Activated CD8-positive, alpha-beta T cell treated with anti-CD3 and anti-CD28 coated beads, Interleukin-2, amount 10 ng/mL, durations not matched to agents 7 days and 5 days (primary cell): ENCODE data around the gene MARF1. TPM values are rescaled to one million over a fixed set of nuclear protein-coding genes. Genes with fewer than 3 reads are reported as not detected.
"Not testable (repeated sequence)": the region's sequence is repeated elsewhere in the genome, so short reads cannot be mapped to it uniquely, and the experiment has no call there.

Experiments
- ATAC-seq: fragments of 150-1000 bp; cut with Tn5 transposase; one replicate; pipeline ENCODE4 v1.10.0; 2021; ENCODE audit warnings: moderate library complexity
- CTCF ChIA-PET: fragments of 350-600 bp; sonication (Branson Sonifier 250); formaldehyde crosslinking; loops from one replicate; lab custom pipeline; 2021; ENCODE audit warnings: antibody characterized with exemption; lab: Charles Lee
- POLR2A ChIA-PET: fragments of 350-600 bp; sonication (Branson Sonifier 250); formaldehyde crosslinking; loops from one replicate; lab custom pipeline; 2021; ENCODE audit warnings: antibody characterized with exemption; lab: Charles Lee
- DNase-seq: peaks from one replicate; pipeline ENCODE4 v3.0.0-alpha.2; 2020
- H3K27ac Mint-ChIP-seq: one replicate; pipeline ENCODE4 v1.8.0; 2021; ENCODE audit warnings: mild to moderate bottlenecking, mixed read lengths
- H3K27me3 Mint-ChIP-seq: one replicate; pipeline ENCODE4 v1.8.0; 2021; ENCODE audit warnings: low read depth, mixed read lengths
- H3K36me3 Mint-ChIP-seq: one replicate; pipeline ENCODE4 v1.8.0; 2021; ENCODE audit warnings: low read depth, mixed read lengths
- H3K4me1 Mint-ChIP-seq: one replicate; pipeline ENCODE4 v1.8.0; 2021; ENCODE audit warnings: low read depth, mixed read lengths
- H3K4me3 Mint-ChIP-seq: one replicate; pipeline ENCODE4 v1.8.0; 2021; ENCODE audit warnings: mild to moderate bottlenecking, mixed read lengths
- H3K9me3 Mint-ChIP-seq: one replicate; pipeline ENCODE4 v1.8.0; 2022; ENCODE audit warnings: mixed read lengths; ENCODE audit not compliant: insufficient read depth
- total RNA-seq, 2 experiments: library from RNA; stranded (reverse); gene quantifications; one replicate each; pipeline ENCODE4 v1.2.3, GENCODE V29; 2021

Gene MARF1
- total RNA-seq, 2 experiments from 2014 or later, result 62.7 to 64.5 TPM

- no peak for ATAC-seq
- Mint-ChIP-seq H3K9me3 (no peaks in the 10 kb centered on the region), H3K4me1 (peaks cover 2% of the 10 kb centered on the region), H3K4me3 (no peak overlapping the region), H3K27ac (no peak overlapping the region), H3K36me3 (peaks cover 61% of the 10 kb centered on the region), H3K27me3 (no peaks in the 10 kb centered on the region)
- ChIA-PET CTCF (no interaction called here), POLR2A (no interaction called here)
- no peak for DNase-seq
Observed at GRCh38 chr16:15607700-15608396, 35.1 kb downstream of the MARF1 start.

GRCh38 chr16:15607221-15607699 is 35.7 kb downstream of the MARF1 start:
- peaks cover 58% of the 10 kb centered on the region for H3K36me3 Mint-ChIP-seq
- DNase-seq, ATAC-seq, H3K4me3 Mint-ChIP-seq, POLR2A ChIA-PET, H3K9me3 Mint-ChIP-seq, H3K4me1 Mint-ChIP-seq, H3K27ac Mint-ChIP-seq, H3K27me3 Mint-ChIP-seq: not testable (repeated sequence)
- CTCF ChIA-PET, result interaction anchor here (1.1 kb wide), 1 partner anchor 35 kb away, joined by 3 read pairs; the partner anchor contains the start of gene MARF1

GRCh38 chr16:15606518-15607220 is 36.3 kb downstream of the MARF1 start:
- CTCF ChIA-PET, result interaction anchor here (1.1 kb wide), 1 partner anchor 36 kb away, joined by 3 read pairs; the partner anchor contains the start of gene MARF1
- Mint-ChIP-seq H3K27ac (peak overlapping the region; percentile 53), H3K4me3 (no peak overlapping the region), H3K27me3 (no peaks in the 10 kb centered on the region), H3K9me3 (no peaks in the 10 kb centered on the region), H3K36me3 (peaks cover 61% of the 10 kb centered on the region), H3K4me1 (peaks cover 2% of the 10 kb centered on the region)
- POLR2A ChIA-PET, result no interaction called here
- no peak for ATAC-seq
- no peak for DNase-seq

GRCh38 chr16:15605839-15606517 is 37.0 kb downstream of the MARF1 start:
- Mint-ChIP-seq H3K27me3 (no peaks in the 10 kb centered on the region), H3K27ac (peak overlapping the region; percentile 53), H3K4me3 (no peak overlapping the region), H3K36me3 (peaks cover 66% of the 10 kb centered on the region), H3K9me3 (no peaks in the 10 kb centered on the region), H3K4me1 (peaks cover 2% of the 10 kb centered on the region)
- ATAC-seq, result no peak
- ChIA-PET POLR2A (no interaction called here), CTCF (no interaction called here)
- DNase-seq, result no peak

GRCh38 chr16:15604460-15605440 is 38.2 kb downstream of the MARF1 start:
- Mint-ChIP-seq H3K36me3 (peaks cover 69% of the 10 kb centered on the region), H3K27ac (peak overlapping the region; percentile 5), H3K4me1 (peaks cover 2% of the 10 kb centered on the region), H3K27me3 (no peaks in the 10 kb centered on the region), H3K4me3 (no peak overlapping the region), H3K9me3 (no peaks in the 10 kb centered on the region)
- DNase-seq (no peak), ATAC-seq (no peak)
- CTCF ChIA-PET, result no interaction called here
- POLR2A ChIA-PET, result no interaction called here

- DNase-seq, result no peak
- ChIA-PET POLR2A (no interaction called here), CTCF (interaction anchor here (1.0 kb wide), 1 partner anchor 102 kb away, joined by 3 read pairs; no protein-coding TSS in a partner anchor)
- H3K27me3 Mint-ChIP-seq, result no peaks in the 10 kb centered on the region
- no peak overlapping the region for H3K27ac Mint-ChIP-seq
- H3K4me1 Mint-ChIP-seq, result peaks cover 4% of the 10 kb centered on the region
- ATAC-seq, result no peak
- no peaks in the 10 kb centered on the region for H3K9me3 Mint-ChIP-seq
- H3K4me3 Mint-ChIP-seq, result no peak overlapping the region
- peaks cover 68% of the 10 kb centered on the region for H3K36me3 Mint-ChIP-seq
Observed at GRCh38 chr16:15602285-15603044, 40.5 kb downstream of the MARF1 start.

- CTCF ChIA-PET, result interaction anchor here (0.6 to 1.0 kb wide), 4 partner anchors 9 to 174 kb away, joined by 3 to 4 read pairs (median 3); no protein-coding TSS in a partner anchor
- Mint-ChIP-seq H3K4me3 (no peak overlapping the region), H3K9me3 (no peaks in the 10 kb centered on the region), H3K27ac (no peak overlapping the region), H3K36me3 (peaks cover 68% of the 10 kb centered on the region), H3K4me1 (peaks cover 4% of the 10 kb centered on the region), H3K27me3 (no peaks in the 10 kb centered on the region)
- ATAC-seq (no peak), DNase-seq (no peak)
- POLR2A ChIA-PET, result interaction anchor here (0.8 kb wide), 1 partner anchor 11 kb away, joined by 4 read pairs; no protein-coding TSS in a partner anchor
Observed at GRCh38 chr16:15601212-15601879, 41.6 kb downstream of the MARF1 start.

- no peaks in the 10 kb centered on the region for H3K9me3 Mint-ChIP-seq
- CTCF ChIA-PET, result interaction anchor here (1.0 kb wide), 1 partner anchor 14 kb away, joined by 3 read pairs; no protein-coding TSS in a partner anchor
- H3K4me3 Mint-ChIP-seq, result no peak overlapping the region
- no peak overlapping the region for H3K27ac Mint-ChIP-seq
- ATAC-seq (no peak), DNase-seq (no peak)
- H3K4me1 Mint-ChIP-seq, result peaks cover 9% of the 10 kb centered on the region
- H3K27me3 Mint-ChIP-seq, result no peaks in the 10 kb centered on the region
- POLR2A ChIA-PET, result no interaction called here
- H3K36me3 Mint-ChIP-seq, result peaks cover 77% of the 10 kb centered on the region
Observed at GRCh38 chr16:15599303-15600070, 43.5 kb downstream of the MARF1 start.

- Mint-ChIP-seq H3K36me3 (peaks cover 80% of the 10 kb centered on the region), H3K27me3 (no peaks in the 10 kb centered on the region), H3K27ac (no peak overlapping the region), H3K4me1 (peaks cover 14% of the 10 kb centered on the region), H3K9me3 (no peaks in the 10 kb centered on the region), H3K4me3 (no peak overlapping the region)
- ChIA-PET CTCF (no interaction called here), POLR2A (no interaction called here)
- ATAC-seq (no peak), DNase-seq (no peak)
Observed at GRCh38 chr16:15598648-15599190, 44.2 kb downstream of the MARF1 start.
